Measurements from ENCODE around the gene CXCL12. TPM values are rescaled to one million over a fixed set of nuclear protein-coding genes. Genes with fewer than 3 reads are reported as not detected.

The CXCL12 gene
- total RNA-seq, 1 donor from 2014 or later = 23.7 TPM

GRCh38 chr10:44372181-44372580, 12.7 kb downstream of the CXCL12 start:
- Histone ChIP-seq H3K9me3 (ENCODE audit: insufficient read depth, low read depth, low read length) (no peaks in the 10 kb centered on the region), H4K20me1 (ENCODE audit: insufficient read depth, low read length) (peaks cover 4% of the 10 kb centered on the region), H3K27ac (ENCODE audit: low read depth, low read length) (no peak overlapping the region), H3K36me3 (ENCODE audit: insufficient read depth, low read length) (peaks cover 4% of the 10 kb centered on the region), H2AFZ (ENCODE audit: low read depth, low read length) (no peak overlapping the region), H3K4me2 (ENCODE audit: low read length) (no peak overlapping the region), H3K4me3 (ENCODE audit: insufficient read depth, low read depth, low read length) (no peak overlapping the region), H3K27me3 (ENCODE audit: insufficient read depth, low read length) (no peaks in the 10 kb centered on the region), H3K79me2 (ENCODE audit: insufficient read depth, low read length) (no peaks in the 10 kb centered on the region), H3K4me1 (ENCODE audit: insufficient read depth, low read length) (no peaks in the 10 kb centered on the region), H3K9ac (ENCODE audit: low read length) (no peak overlapping the region)
- FAIRE-seq (no peak), DNase-seq (ENCODE audit: low read depth) (no peak)
- H3K9me3 Mint-ChIP-seq (ENCODE audit: unreplicated experiment) = peaks cover 10% of the 10 kb centered on the region
- no peak for TF ChIP-seq EZH2 (IDR thresholded peaks at IDR 0.05; ENCODE audit: insufficient read depth, low read length)
- no peak for TF ChIP-seq CTCF (IDR thresholded peaks at IDR 0.05; ENCODE audit: insufficient read depth, low read depth, low read length)
- H3K36me3 Mint-ChIP-seq (ENCODE audit: low read depth, unreplicated experiment) = peaks cover 17% of the 10 kb centered on the region
- peaks cover 36% of the 10 kb centered on the region for H3K27me3 Mint-ChIP-seq (ENCODE audit: low read depth, unreplicated experiment)
- no peaks in the 10 kb centered on the region for H3K4me1 Mint-ChIP-seq (ENCODE audit: low read depth, unreplicated experiment)
- H3K4me3 Mint-ChIP-seq (ENCODE audit: unreplicated experiment) = no peak overlapping the region
- H3K27ac Mint-ChIP-seq (ENCODE audit: unreplicated experiment) = no peak overlapping the region

GRCh38 chr10:44370731-44371248, 14.1 kb downstream of the CXCL12 start:
- Histone ChIP-seq H4K20me1 (ENCODE audit: insufficient read depth, low read length) (no peaks in the 10 kb centered on the region), H3K4me3 (ENCODE audit: insufficient read depth, low read depth, low read length) (no peak overlapping the region), H3K4me1 (ENCODE audit: insufficient read depth, low read length) (no peaks in the 10 kb centered on the region), H3K27me3 (ENCODE audit: insufficient read depth, low read length) (no peaks in the 10 kb centered on the region), H3K27ac (ENCODE audit: low read depth, low read length) (no peak overlapping the region), H3K9me3 (ENCODE audit: insufficient read depth, low read depth, low read length) (no peaks in the 10 kb centered on the region), H3K36me3 (ENCODE audit: insufficient read depth, low read length) (no peaks in the 10 kb centered on the region), H3K9ac (ENCODE audit: low read length) (no peak overlapping the region), H3K4me2 (ENCODE audit: low read length) (no peak overlapping the region), H3K79me2 (ENCODE audit: insufficient read depth, low read length) (no peaks in the 10 kb centered on the region), H2AFZ (ENCODE audit: low read depth, low read length) (no peak overlapping the region)
- H3K4me1 Mint-ChIP-seq (ENCODE audit: low read depth, unreplicated experiment) = no peaks in the 10 kb centered on the region
- H3K27ac Mint-ChIP-seq (ENCODE audit: unreplicated experiment) = no peak overlapping the region
- DNase-seq (ENCODE audit: low read depth) = no peak
- H3K36me3 Mint-ChIP-seq (ENCODE audit: low read depth, unreplicated experiment) = peaks cover 17% of the 10 kb centered on the region
- TF ChIP-seq EZH2 (IDR thresholded peaks at IDR 0.05; ENCODE audit: insufficient read depth, low read length) = no peak
- no peak for TF ChIP-seq CTCF (IDR thresholded peaks at IDR 0.05; ENCODE audit: insufficient read depth, low read depth, low read length)
- no peak overlapping the region for H3K4me3 Mint-ChIP-seq (ENCODE audit: unreplicated experiment)
- H3K9me3 Mint-ChIP-seq (ENCODE audit: unreplicated experiment) = peaks cover 10% of the 10 kb centered on the region
- peaks cover 34% of the 10 kb centered on the region for H3K27me3 Mint-ChIP-seq (ENCODE audit: low read depth, unreplicated experiment)
- FAIRE-seq = no peak

GRCh38 chr10:44369854-44370253, 15.0 kb downstream of the CXCL12 start:
- no peak for FAIRE-seq
- Histone ChIP-seq H3K36me3 (ENCODE audit: insufficient read depth, low read length) (no peaks in the 10 kb centered on the region), H2AFZ (ENCODE audit: low read depth, low read length) (no peak overlapping the region), H3K9me3 (ENCODE audit: insufficient read depth, low read depth, low read length) (no peaks in the 10 kb centered on the region), H3K4me1 (ENCODE audit: insufficient read depth, low read length) (no peaks in the 10 kb centered on the region), H3K4me3 (ENCODE audit: insufficient read depth, low read depth, low read length) (no peak overlapping the region), H3K27ac (ENCODE audit: low read depth, low read length) (no peak overlapping the region), H3K27me3 (ENCODE audit: insufficient read depth, low read length) (no peaks in the 10 kb centered on the region), H3K4me2 (ENCODE audit: low read length) (no peak overlapping the region), H4K20me1 (ENCODE audit: insufficient read depth, low read length) (no peaks in the 10 kb centered on the region), H3K79me2 (ENCODE audit: insufficient read depth, low read length) (no peaks in the 10 kb centered on the region), H3K9ac (ENCODE audit: low read length) (no peak overlapping the region)
- peaks cover 31% of the 10 kb centered on the region for H3K27me3 Mint-ChIP-seq (ENCODE audit: low read depth, unreplicated experiment)
- no peaks in the 10 kb centered on the region for H3K4me1 Mint-ChIP-seq (ENCODE audit: low read depth, unreplicated experiment)
- TF ChIP-seq EZH2 (IDR thresholded peaks at IDR 0.05; ENCODE audit: insufficient read depth, low read length) (no peak), CTCF (IDR thresholded peaks at IDR 0.05; ENCODE audit: insufficient read depth, low read depth, low read length) (no peak)
- H3K36me3 Mint-ChIP-seq (ENCODE audit: low read depth, unreplicated experiment) = peaks cover 17% of the 10 kb centered on the region
- no peak overlapping the region for H3K4me3 Mint-ChIP-seq (ENCODE audit: unreplicated experiment)
- H3K27ac Mint-ChIP-seq (ENCODE audit: unreplicated experiment) = no peak overlapping the region
- no peak for DNase-seq (ENCODE audit: low read depth)
- peaks cover 10% of the 10 kb centered on the region for H3K9me3 Mint-ChIP-seq (ENCODE audit: unreplicated experiment)
